PC-3 (cell line): ENCODE data around the gene PFKFB2.

Experiments
- CTCF ChIP-seq: fragments of 300-600 bp; sonication (generic); conservative IDR thresholded peaks from 2 replicates; pipeline ENCODE4 v1.5.1; 2017; ENCODE audit warnings: antibody characterized with exemption, low read depth, mild to moderate bottlenecking, low read length
- EZH2 ChIP-seq: fragments of 300-600 bp; sonication (generic); IDR thresholded peaks from one replicate; pipeline ENCODE4 v1.6.1; 2017; ENCODE audit warnings: antibody characterized with exemption, mild to moderate bottlenecking, low read length; ENCODE audit not compliant: unreplicated experiment

DNA sequence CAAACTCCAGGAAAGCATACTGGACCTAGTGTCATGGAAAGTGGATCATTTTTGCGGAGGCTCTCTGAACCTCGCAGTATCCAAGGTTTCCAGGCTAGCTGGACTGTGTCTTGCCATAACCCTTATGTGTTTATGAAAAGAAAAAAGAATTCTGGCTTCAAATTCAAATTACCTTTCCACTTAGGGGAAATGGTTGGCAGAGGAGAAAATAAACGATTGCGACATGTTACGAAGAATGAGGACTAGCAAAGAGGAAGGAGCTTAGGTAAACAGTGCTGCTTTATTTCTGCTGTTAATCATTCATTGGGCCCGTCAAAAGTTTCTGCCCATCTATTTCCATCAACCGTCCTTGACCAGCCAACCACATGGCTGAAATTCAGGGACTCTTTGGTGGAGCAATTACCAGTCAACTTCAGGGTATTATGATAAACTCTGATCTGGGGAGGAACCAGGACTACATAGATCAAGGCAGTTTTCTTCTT lies 50.9 kb downstream of the PFKFB2 start, which contains the start of gene C4BPA:
- TF ChIP-seq EZH2 (no peak), CTCF (no peak)
